BLaER1 treated with 17β-estradiol and CSF1 and Interleukin-3, amounts not matched to agents 10 nM and 100 nM (cell line): ENCODE data around the gene EML6.
"Not testable (repeated sequence)": the region's sequence is repeated elsewhere in the genome, so short reads cannot be mapped to it uniquely, and the experiment has no call there.

Experiments used
- H3K27ac ChIP-seq, 11 experiments: shearing (Covaris generic); formaldehyde crosslinking; 2 replicates each; pipeline ENCODE4 v1.8.1; 2022
- H3K27me3 ChIP-seq, 11 experiments: shearing (Covaris generic); formaldehyde crosslinking; 2 replicates each; pipeline ENCODE4 v1.8.1; 2022
- H3K36me3 ChIP-seq, 11 experiments: shearing (Covaris generic); formaldehyde crosslinking; 2 replicates each; pipeline ENCODE4 v1.8.1; 2022
- H3K4me1 ChIP-seq, 10 experiments: shearing (Covaris generic); formaldehyde crosslinking; 2 replicates each; pipeline ENCODE4 v1.8.1; 2022
- H3K4me2 ChIP-seq, 11 experiments: shearing (Covaris generic); formaldehyde crosslinking; 2 replicates each; pipeline ENCODE4 v1.8.1; 2022
- H3K4me3 ChIP-seq, 10 experiments: shearing (Covaris generic); formaldehyde crosslinking; 2 replicates each; pipeline ENCODE4 v1.8.1; 2022
- H3K9ac ChIP-seq, 11 experiments: shearing (Covaris generic); formaldehyde crosslinking; 2 replicates each; pipeline ENCODE4 v1.8.1; 2022
- H3K9me3 ChIP-seq, 11 experiments: shearing (Covaris generic); formaldehyde crosslinking; replicated peaks in 1 of 11; 2 replicates each; pipeline ENCODE4 v1.8.1; 2022
- H4K20me1 ChIP-seq, 11 experiments: shearing (Covaris generic); formaldehyde crosslinking; 2 replicates each; pipeline ENCODE4 v1.8.1; 2022
- Cebpa-rat ChIP-seq, 11 experiments: shearing (Covaris generic); IDR thresholded peaks; 2 replicates each; pipeline ENCODE4 v1.8.1; 2022

Gene EML6

DNA sequence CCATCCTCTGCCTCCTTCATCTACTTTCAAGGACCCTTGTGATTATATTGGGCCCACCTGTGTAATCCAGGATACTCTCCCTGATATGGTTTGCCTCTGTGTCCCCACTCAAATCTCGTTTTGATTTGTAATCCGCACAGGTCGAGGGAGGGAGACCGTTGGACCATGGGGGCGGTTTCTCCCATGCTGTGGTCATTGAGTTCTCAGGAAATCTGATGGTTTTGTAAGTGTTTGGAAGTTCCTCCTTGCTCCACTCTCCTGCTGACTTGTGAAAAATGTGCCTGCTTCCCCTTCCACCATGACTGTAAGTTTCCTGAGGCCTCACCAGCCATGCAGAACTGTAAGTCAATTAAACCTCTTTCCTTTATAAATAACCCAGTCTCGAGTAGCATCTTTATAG, 42.0 kb upstream of the EML6 start:
- H4K20me1 ChIP-seq, result peaks cover 0 to 21% (median 0%) of the 10 kb centered on the region in 11 experiments; a peak in 4 of 22 replicates
- peak overlapping the region in 7 of 11 experiments; percentile 2 to 72 (median 56); a peak in 11 of 22 replicates for H3K4me2 ChIP-seq
- H3K9me3 ChIP-seq, result peaks cover 0 to 35% (median 8%) of the 10 kb centered on the region in 11 experiments; a peak in 16 of 22 replicates
- no peaks in the 10 kb centered on the region for H3K36me3 ChIP-seq
- TF ChIP-seq Cebpa-rat (IDR thresholded peaks at IDR 0.05), result no peak
- peaks cover 32 to 48% (median 38%) of the 10 kb centered on the region in 10 experiments for H3K4me1 ChIP-seq
- H3K4me3 ChIP-seq, result no peak overlapping the region
- H3K27me3 ChIP-seq, result peaks cover 0 to 67% (median 9%) of the 10 kb centered on the region in 11 experiments; a peak in 13 of 22 replicates
- no peak overlapping the region for H3K9ac ChIP-seq
- H3K27ac ChIP-seq, result no peak overlapping the region

DNA sequence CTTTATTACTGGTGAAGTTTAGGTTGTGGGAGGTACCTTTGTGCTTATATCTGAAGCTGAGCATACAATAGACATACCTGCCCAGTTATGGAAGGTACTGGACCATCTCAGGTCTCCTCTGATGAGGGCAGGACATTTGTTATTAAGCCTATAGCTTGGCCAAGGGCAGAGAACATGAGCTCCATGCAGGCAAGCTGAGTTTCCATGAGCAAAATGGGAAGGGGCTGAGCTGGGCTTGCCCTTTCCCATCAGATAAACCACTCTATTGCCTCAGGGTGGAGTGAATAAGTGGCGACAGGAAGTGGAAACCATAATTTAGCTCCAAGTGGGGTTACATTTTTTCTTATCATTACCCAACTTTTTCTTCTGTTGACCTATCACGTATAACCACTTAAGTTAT, 39.9 kb upstream of the EML6 start:
- Histone ChIP-seq H3K9me3 (peaks cover 0 to 35% (median 8%) of the 10 kb centered on the region in 11 experiments; a peak in 16 of 22 replicates), H3K9ac (no peak overlapping the region), H4K20me1 (peaks cover 0 to 4% (median 0%) of the 10 kb centered on the region in 11 experiments; a peak in 2 of 22 replicates), H3K4me1 (peaks cover 32 to 45% (median 38%) of the 10 kb centered on the region in 10 experiments), H3K36me3 (no peaks in the 10 kb centered on the region), H3K27me3 (peaks cover 0 to 54% (median 0%) of the 10 kb centered on the region in 11 experiments; a peak in 7 of 22 replicates), H3K27ac (no peak overlapping the region), H3K4me2 (no peak overlapping the region), H3K4me3 (no peak overlapping the region)
- TF ChIP-seq Cebpa-rat (IDR thresholded peaks at IDR 0.05), result no peak

DNA sequence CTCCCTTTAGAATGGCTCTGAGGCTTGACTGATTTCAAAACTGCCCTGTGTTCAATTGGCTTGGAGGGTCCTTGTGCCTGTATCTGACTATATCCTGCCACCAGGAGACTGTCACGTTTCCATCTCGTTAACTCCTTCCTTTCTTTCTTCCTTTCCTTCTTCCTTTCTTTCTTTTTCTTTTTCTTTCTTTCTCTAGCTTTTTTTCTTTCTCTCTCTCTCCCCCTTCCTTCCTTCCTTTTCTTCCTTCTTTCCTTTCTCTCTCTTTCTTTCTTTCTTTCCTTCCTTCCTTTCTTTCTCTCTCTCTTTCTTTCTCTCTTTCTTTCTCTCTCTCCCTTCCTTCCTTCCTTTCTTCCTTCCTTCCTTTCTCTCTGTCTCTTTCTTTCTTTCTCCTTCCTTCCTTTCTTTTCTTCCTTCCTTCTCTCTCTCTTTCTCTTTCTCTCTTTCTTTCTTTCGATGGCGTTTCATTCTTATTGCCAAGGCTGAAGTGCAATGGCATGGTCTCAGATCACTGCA, 38.1 kb upstream of the EML6 start:
- Histone ChIP-seq H3K4me3 (no peak overlapping the region), H3K9me3 (peaks cover 0 to 42% (median 8%) of the 10 kb centered on the region in 11 experiments; a peak in 16 of 22 replicates), H3K27me3 (peaks cover 0 to 42% (median 0%) of the 10 kb centered on the region in 11 experiments; a peak in 5 of 22 replicates), H3K9ac (no peak overlapping the region), H4K20me1 (no peaks in the 10 kb centered on the region), H3K36me3 (no peaks in the 10 kb centered on the region), H3K4me1 (peaks cover 18 to 28% (median 22%) of the 10 kb centered on the region in 10 experiments), H3K4me2 (no peak overlapping the region), H3K27ac (no peak overlapping the region)
- no peak for TF ChIP-seq Cebpa-rat (IDR thresholded peaks at IDR 0.05)

DNA sequence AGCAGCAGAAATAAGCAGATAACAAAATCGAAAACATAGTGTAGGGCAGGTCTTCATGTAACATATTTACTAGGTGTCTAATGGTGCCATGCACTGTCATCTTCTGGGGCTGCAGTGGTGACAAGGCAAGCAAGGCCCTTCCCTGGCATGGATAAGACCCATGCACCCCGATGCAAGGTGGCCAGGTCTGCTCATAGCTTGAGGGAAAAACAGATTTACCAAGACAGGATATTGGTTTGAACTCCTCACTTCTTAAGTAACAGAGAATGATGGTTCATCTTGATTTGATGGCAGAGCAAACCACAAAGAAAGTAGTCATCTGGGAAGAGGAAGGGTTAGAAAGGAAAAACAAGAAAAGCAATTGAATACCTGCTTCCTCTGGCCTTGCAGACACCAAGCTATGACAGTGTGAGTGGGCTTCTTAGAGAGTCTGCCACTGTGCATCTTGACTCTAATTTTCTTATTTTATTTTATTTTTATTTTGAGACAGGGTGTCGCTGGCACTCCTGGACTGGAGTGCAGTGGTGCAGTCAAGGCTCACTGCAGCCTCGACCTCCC, 35.8 kb upstream of the EML6 start:
- Histone ChIP-seq H3K4me3 (no peak overlapping the region), H3K27ac (no peak overlapping the region), H3K4me2 (peak overlapping the region; percentile 19 to 64 (median 54)), H3K27me3 (peaks cover 0 to 38% (median 0%) of the 10 kb centered on the region in 11 experiments; a peak in 4 of 22 replicates), H3K9me3 (peaks cover 0 to 25% (median 0%) of the 10 kb centered on the region in 11 experiments; a peak in 8 of 22 replicates), H4K20me1 (no peaks in the 10 kb centered on the region), H3K9ac (no peak overlapping the region), H3K36me3 (no peaks in the 10 kb centered on the region), H3K4me1 (peaks cover 7 to 15% (median 13%) of the 10 kb centered on the region in 10 experiments; a peak in 19 of 20 replicates)
- TF ChIP-seq Cebpa-rat (IDR thresholded peaks at IDR 0.05), result no peak

DNA sequence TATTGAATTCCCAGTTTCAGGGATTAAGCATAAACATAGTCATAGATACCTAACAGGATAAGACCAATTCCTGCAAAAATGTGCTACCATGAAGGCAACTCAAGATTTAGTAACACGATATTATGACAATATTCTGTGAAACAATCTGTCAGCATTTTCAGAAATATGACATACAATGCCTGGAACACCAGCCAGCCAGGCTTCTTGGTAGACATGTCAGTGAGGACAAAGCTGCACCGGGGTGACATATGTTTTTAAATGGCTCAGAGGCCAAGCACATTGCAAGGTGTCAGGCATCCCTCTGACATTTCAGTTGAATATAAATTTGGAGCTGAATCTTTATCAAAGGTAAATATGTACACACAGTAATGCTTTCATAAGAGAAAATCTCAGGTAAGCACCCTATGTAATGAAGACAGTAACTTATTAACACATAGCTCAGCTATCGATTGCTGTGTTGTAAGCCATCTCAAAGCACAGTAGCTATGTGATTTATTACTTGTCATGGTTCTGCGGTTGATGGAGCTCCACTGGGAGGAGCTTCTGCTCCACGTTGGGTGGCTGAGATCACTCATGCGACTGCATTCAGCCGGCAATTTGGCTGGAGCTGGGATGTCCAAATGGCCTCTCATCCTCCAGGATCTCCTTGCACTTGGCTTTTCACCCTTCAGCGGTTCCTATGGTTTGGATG, 31.9 kb upstream of the EML6 start:
- H3K36me3 ChIP-seq, result no peaks in the 10 kb centered on the region
- H3K27me3 ChIP-seq, result peaks cover 0 to 10% (median 0%) of the 10 kb centered on the region in 11 experiments; a peak in 1 of 22 replicates
- peaks cover 7 to 15% (median 13%) of the 10 kb centered on the region in 10 experiments; a peak in 19 of 20 replicates for H3K4me1 ChIP-seq
- H3K4me3 ChIP-seq, result no peak overlapping the region
- no peak for TF ChIP-seq Cebpa-rat (IDR thresholded peaks at IDR 0.05)
- H3K9me3 ChIP-seq, result 0 out of 22 replicates have a peak, but pooled peaks cover 0 to 7% (median 0%) of the 10 kb centered on the region in 11 experiments
- H3K27ac ChIP-seq, result no peak overlapping the region
- H3K4me2 ChIP-seq, result no peak overlapping the region
- no peaks in the 10 kb centered on the region for H4K20me1 ChIP-seq
- no peak overlapping the region for H3K9ac ChIP-seq

DNA sequence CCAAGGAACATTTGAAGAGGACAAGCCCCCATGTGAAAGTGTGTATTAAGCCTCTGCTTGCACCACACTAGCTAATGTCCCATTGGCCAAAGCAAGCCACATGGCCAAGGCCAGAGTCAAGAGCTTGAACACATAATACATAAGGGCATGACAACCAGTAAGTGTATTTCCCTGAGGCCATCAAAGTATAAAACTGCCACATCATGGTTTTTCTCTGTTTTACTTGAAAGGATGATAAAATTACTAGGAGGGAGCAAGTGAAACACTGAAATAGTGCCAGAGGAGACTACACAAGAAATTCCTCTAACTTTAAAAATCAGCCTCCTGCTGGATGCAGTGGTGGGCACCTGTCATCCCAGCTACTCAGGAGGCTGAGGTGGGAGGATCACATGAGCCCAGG, 30.9 kb upstream of the EML6 start:
- Histone ChIP-seq H3K27me3 (peaks cover 0 to 7% (median 0%) of the 10 kb centered on the region in 11 experiments; a peak in 1 of 22 replicates), H3K9ac (no peak overlapping the region), H4K20me1 (no peaks in the 10 kb centered on the region), H3K4me1 (peaks cover 4 to 10% (median 8%) of the 10 kb centered on the region in 10 experiments; a peak in 19 of 20 replicates), H3K4me3 (no peak overlapping the region), H3K27ac (no peak overlapping the region), H3K4me2 (no peak overlapping the region), H3K9me3 (peaks cover 0 to 7% (median 0%) of the 10 kb centered on the region in 11 experiments; a peak in 2 of 22 replicates), H3K36me3 (no peaks in the 10 kb centered on the region)
- TF ChIP-seq Cebpa-rat (IDR thresholded peaks at IDR 0.05), result no peak

DNA sequence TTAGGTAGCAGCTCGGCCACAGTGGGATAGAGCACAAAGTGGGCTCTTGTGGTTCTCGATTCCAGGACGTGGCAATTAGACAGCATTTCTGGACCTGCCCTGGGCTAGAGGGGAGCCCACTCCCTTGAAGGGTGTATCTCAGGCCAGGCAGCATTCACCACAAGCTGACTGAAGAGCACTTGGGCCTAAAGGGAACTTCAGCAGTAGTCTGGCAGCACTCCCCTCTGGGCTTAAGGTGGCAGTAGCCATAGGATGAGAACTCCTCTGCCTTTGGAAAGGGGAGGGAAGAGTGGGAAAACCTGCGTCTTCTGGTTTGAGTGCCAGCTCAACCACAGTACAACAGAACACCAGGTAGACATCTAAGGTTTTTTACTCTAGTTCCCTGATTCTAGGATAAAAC, 28.1 kb upstream of the EML6 start:
- no peaks in the 10 kb centered on the region for H4K20me1 ChIP-seq
- no peaks in the 10 kb centered on the region for H3K4me1 ChIP-seq
- TF ChIP-seq Cebpa-rat (IDR thresholded peaks at IDR 0.05), result no peak
- H3K9me3 ChIP-seq, result peaks cover 9 to 19% (median 15%) of the 10 kb centered on the region in 11 experiments; a peak in 19 of 22 replicates
- no peak overlapping the region for H3K27ac ChIP-seq
- no peak overlapping the region for H3K4me2 ChIP-seq
- H3K27me3 ChIP-seq, result no peaks in the 10 kb centered on the region
- no peaks in the 10 kb centered on the region for H3K36me3 ChIP-seq
- H3K9ac ChIP-seq, result no peak overlapping the region
- H3K4me3 ChIP-seq, result no peak overlapping the region

DNA sequence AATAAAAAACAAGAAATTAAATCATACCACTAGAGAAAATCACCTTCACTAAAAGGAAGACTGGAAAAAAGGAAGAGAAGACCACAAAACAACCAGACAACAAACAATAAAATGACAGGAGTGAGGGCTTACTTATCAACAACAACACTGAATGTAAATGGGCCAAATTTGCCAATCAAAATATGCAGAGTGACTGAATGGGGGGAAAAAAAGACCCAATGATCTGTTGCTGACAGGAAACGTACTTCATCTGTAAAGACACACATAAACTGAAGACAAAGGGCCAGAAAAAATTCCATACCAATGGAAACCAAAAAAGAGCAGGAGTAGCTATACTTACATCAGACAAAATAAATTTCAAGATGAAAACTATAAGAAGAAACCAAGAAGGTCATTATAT, 25.5 kb upstream of the EML6 start:
- Histone ChIP-seq H3K9me3 (peaks cover 9 to 20% (median 17%) of the 10 kb centered on the region in 11 experiments; a peak in 19 of 22 replicates), H3K36me3 (no peaks in the 10 kb centered on the region), H3K27ac (no peak overlapping the region), H3K4me1 (no peaks in the 10 kb centered on the region), H3K4me2 (no peak overlapping the region), H4K20me1 (no peaks in the 10 kb centered on the region), H3K27me3 (no peaks in the 10 kb centered on the region), H3K4me3 (no peak overlapping the region), H3K9ac (no peak overlapping the region)
- no peak for TF ChIP-seq Cebpa-rat (IDR thresholded peaks at IDR 0.05)

DNA sequence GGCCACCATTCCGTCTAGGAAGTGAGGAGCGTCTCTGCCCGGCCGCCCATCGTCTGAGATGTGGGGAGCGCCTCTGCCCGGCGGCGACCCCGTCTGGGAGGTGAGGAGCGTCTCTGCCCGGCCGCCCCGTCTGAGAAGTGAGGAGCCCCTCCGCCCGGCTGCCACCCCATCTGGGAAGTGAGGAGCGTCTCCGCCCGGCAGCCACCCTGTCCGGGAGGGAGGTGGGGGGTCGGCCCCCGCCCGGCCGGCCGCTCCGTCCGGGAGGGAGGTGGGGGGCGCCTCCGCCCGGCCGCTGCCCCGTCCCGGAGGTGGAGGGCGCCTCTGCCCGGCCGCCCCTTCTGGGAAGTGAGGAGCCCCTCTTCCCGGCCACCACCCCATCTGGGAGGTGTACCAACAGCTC, 24.5 kb upstream of the EML6 start:
- H3K27ac ChIP-seq, H3K4me3 ChIP-seq, H3K9ac ChIP-seq, H3K27me3 ChIP-seq, H4K20me1 ChIP-seq, H3K36me3 ChIP-seq, H3K4me1 ChIP-seq, H3K4me2 ChIP-seq: not testable (repeated sequence)
- H3K9me3 ChIP-seq, result peaks cover 9 to 20% (median 17%) of the 10 kb centered on the region in 11 experiments; a peak in 19 of 22 replicates
